Effector memory CD8-positive, alpha-beta T cell (primary cell): Measurements from ENCODE around the gene USP17L21.
"Not testable (repeated sequence)": the region's sequence is repeated elsewhere in the genome, so short reads cannot be mapped to it uniquely, and the experiment has no call there.

ENCODE experiments used
- ATAC-seq: fragments of 150-1000 bp; cut with Tn5 transposase; replicated peaks from 2 replicates; pipeline ENCODE4 v1.10.0; 2021; ENCODE audit warnings: mild to moderate bottlenecking, moderate library complexity
- DNase-seq, 3 experiments: peaks; one replicate each; pipeline ENCODE4 v3.0.0; 2021
- H3K27ac Mint-ChIP-seq, 2 donors: one replicate each; pipeline ENCODE4 v1.8.0; 2022; ENCODE audit warnings: mild to moderate bottlenecking in 2 of 2, mixed read lengths in 2 of 2, moderate library complexity in 2 of 2
- H3K27me3 Mint-ChIP-seq, 2 donors: one replicate each; pipeline ENCODE4 v1.8.0; 2022; ENCODE audit warnings: mixed read lengths in 2 of 2
- H3K36me3 Mint-ChIP-seq: one replicate; pipeline ENCODE4 v1.8.0; 2022; ENCODE audit warnings: mild to moderate bottlenecking, moderate library complexity, mixed read lengths; ENCODE audit not compliant: insufficient read depth
- H3K4me1 Mint-ChIP-seq, 2 donors: one replicate each; pipeline ENCODE4 v1.8.0; 2022; ENCODE audit warnings: low read depth in 2 of 2, mixed read lengths in 2 of 2
- H3K4me3 Mint-ChIP-seq, 2 donors: one replicate each; pipeline ENCODE4 v1.8.0; 2022; ENCODE audit warnings: mild to moderate bottlenecking in 2 of 2, mixed read lengths in 2 of 2, moderate library complexity in 2 of 2
- H3K9me3 Mint-ChIP-seq, 2 donors: one replicate each; pipeline ENCODE4 v1.8.0; 2022; ENCODE audit warnings: mixed read lengths in 2 of 2

USP17L21 gene

DNA sequence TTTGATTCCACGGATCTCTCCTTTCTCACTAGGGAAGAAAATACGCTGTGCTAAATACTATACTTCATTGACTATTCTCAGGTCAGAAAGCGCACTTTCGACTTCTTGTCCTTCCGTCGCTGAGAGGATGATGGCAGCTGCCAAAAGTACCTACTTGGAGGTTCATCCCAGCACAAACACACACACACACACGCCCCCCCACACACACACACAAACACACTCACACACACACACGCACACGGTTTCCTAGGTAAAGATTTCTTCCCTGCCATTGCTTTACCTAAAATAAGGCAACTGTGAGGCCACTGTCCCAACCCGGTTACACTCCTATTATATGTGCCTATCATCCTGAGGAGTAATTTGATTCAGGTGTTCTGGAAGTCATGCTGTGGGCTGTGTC lies 9.0 kb downstream of the USP17L21 start:
- H3K36me3 Mint-ChIP-seq, H3K9me3 Mint-ChIP-seq, H3K4me3 Mint-ChIP-seq, DNase-seq, H3K4me1 Mint-ChIP-seq, H3K27me3 Mint-ChIP-seq, ATAC-seq, H3K27ac Mint-ChIP-seq: not testable (repeated sequence)
